ENCODE measurements around the gene SEPTIN5.

DNA sequence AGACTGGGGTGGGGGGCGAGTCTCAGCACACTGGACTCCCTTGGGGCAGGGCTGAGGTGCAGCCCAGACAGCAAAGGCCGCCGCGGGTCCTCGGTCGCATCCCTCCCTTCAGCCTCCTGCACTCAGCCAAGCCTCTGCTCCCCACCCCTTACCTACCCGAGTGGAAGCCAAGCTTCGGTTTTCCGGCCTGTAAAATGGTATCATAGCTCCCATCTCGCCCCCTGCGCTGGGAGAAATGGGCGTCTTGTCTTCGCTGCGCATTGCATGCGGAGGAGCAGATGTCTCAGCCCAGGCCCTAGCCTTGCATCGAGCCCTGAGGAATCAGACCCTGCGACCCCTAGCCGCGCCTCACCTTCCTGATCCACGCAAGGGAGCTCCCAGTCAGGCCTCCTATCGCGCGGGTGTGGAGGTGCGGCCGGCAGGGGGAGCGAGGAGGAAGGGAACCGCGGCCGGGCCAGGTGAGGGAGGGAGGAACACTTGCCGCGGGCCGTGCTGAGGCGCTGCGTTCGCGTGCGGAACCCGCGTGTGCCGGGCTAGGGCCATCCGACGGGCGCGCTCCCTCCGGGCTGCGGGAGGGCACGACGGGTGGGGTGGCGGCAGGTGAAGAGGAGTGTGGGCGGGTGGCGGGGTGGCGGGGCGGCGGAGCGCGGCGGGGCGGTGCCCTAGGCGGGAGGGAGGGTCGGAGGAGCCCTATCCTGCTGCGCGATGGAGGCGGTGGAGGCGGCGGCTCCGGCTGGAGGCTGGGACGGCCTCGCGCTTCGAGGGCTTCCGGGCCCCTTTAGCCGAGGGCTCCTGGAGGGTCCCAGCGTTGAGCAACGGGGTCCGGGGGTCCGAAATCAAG, 42.2 kb downstream of the SEPTIN5 start:
- TF ChIP-seq, protein P1, sequence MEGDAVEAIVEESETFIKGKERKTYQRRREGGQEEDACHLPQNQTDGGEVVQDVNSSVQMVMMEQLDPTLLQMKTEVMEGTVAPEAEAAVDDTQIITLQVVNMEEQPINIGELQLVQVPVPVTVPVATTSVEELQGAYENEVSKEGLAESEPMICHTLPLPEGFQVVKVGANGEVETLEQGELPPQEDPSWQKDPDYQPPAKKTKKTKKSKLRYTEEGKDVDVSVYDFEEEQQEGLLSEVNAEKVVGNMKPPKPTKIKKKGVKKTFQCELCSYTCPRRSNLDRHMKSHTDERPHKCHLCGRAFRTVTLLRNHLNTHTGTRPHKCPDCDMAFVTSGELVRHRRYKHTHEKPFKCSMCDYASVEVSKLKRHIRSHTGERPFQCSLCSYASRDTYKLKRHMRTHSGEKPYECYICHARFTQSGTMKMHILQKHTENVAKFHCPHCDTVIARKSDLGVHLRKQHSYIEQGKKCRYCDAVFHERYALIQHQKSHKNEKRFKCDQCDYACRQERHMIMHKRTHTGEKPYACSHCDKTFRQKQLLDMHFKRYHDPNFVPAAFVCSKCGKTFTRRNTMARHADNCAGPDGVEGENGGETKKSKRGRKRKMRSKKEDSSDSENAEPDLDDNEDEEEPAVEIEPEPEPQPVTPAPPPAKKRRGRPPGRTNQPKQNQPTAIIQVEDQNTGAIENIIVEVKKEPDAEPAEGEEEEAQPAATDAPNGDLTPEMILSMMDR (IDR thresholded peaks at IDR 0.05; ENCODE audit: insufficient read depth, low read length, poor library complexity, severe bottlenecking) = peak; percentile 25
- TF ChIP-seq EZH2phosphoT487 (conservative IDR thresholded peaks at IDR 0.05; ENCODE audit: low read length) = no peak

Measured in SU-DHL-6 (cell line).